K562 (cell line): Measurements from ENCODE around the gene MAP3K7. TPM values are rescaled to one million over a fixed set of nuclear protein-coding genes. Genes with fewer than 3 reads are reported as not detected.

Experiments
- ATAC-seq: fragments of 200-7000 bp; cut with Tn5 transposase; 3 replicates; pipeline ENCODE4 v1.9.1; 2020; ENCODE audit warnings: moderate library complexity
- BruUV-seq: library from RNA; stranded (reverse); fragments of 400-500 nt; replicated peaks from 2 replicates; lab custom pipeline; 2021; lab: Mats Ljungman, UMichigan
- CTCF ChIA-PET: fragments of 300-600 bp; formaldehyde crosslinking; extraction: SDS; loops from one replicate; lab custom pipeline; 2021; ENCODE audit warnings: low intra/inter-chr PET ratio; lab: Yijun Ruan, JAX
- POLR2A ChIA-PET: fragments of 300-600, 350-650 bp; sonication (Branson Sonifier 250); formaldehyde crosslinking; extraction: SDS; loops from one replicate; lab custom pipeline; 2021; ENCODE audit warnings: antibody characterized with exemption, inconsistent platforms; lab: Yijun Ruan, JAX
- DNase-seq, 4 experiments: peaks; one replicate each; pipeline versions ENCODE4 v3.0.0 to v3.0.0-alpha.2; 2011 to 2018; ENCODE audit warnings: low spot score in 3 of 4, mixed read lengths in 3 of 4; ENCODE audit errors: extremely low read depth in 1 of 4
- FAIRE-seq: peaks from 2 replicates; lab custom pipeline; 2011; peaks lifted over from hg19 to GRCh38; lab: Jason Lieb, UNC
- H2AFZ ChIP-seq: 2 replicates; pipeline ENCODE4 v1.6.0; 2011; ENCODE audit warnings: low read depth, low read length, control low read depth, inconsistent platforms
- H3K27ac ChIP-seq: fragments of 200-600 bp; 3 replicates; pipeline ENCODE4 v1.8.0; 2011; ENCODE audit warnings: low read depth, mild to moderate bottlenecking, control low read depth, inconsistent platforms, low read length, moderate library complexity, mixed read lengths; ENCODE audit errors: extremely low read depth
- H3K27me3 ChIP-seq, 2 experiments: fragments of 300-600 bp in 1 of 2; 2 replicates in 1 of 2; 3 replicates in 1 of 2; pipeline versions ENCODE4 v1.6.0 to v1.8.0; 2011; ENCODE audit warnings: inconsistent platforms in 2 of 2, low read length in 2 of 2, mild to moderate bottlenecking in 1 of 2, mixed read lengths in 1 of 2, moderate library complexity in 1 of 2; ENCODE audit not compliant: control insufficient read depth in 2 of 2, insufficient read depth in 2 of 2
- H3K36me3 ChIP-seq: fragments of 300-600 bp; 3 replicates; pipeline ENCODE4 v1.8.0; 2011; ENCODE audit warnings: mild to moderate bottlenecking, low read length, inconsistent platforms; ENCODE audit not compliant: control insufficient read depth, insufficient read depth
- H3K4me1 ChIP-seq, 2 experiments: fragments of 200-600 bp in 1 of 2; replicated peaks in 1 of 2; 2 replicates in 1 of 2; 3 replicates in 1 of 2; pipeline versions ENCODE4 v1.5.1 to v1.8.0; 2011; ENCODE audit warnings: inconsistent platforms in 2 of 2, low read length in 2 of 2, mild to moderate bottlenecking in 1 of 2, mixed read lengths in 1 of 2, moderate library complexity in 1 of 2; ENCODE audit not compliant: control insufficient read depth in 2 of 2, insufficient read depth in 2 of 2
- H3K4me2 ChIP-seq: 2 replicates; pipeline ENCODE4 v1.6.1; 2011; ENCODE audit warnings: low read length, control low read depth, inconsistent platforms, mixed read lengths; ENCODE audit not compliant: insufficient read depth
- H3K4me3 ChIP-seq: fragments of 200-600 bp; sonication (generic), shearing (Covaris generic); 2 replicates; pipeline ENCODE4 v1.5.1; 2016; ENCODE audit warnings: control low read depth, inconsistent platforms
- H3K79me2 ChIP-seq: fragments of 200-600 bp; 3 replicates; pipeline ENCODE4 v1.8.0; 2011; ENCODE audit warnings: low read length, inconsistent platforms; ENCODE audit not compliant: control insufficient read depth, insufficient read depth
- H3K9ac ChIP-seq, 2 experiments: 2 replicates each; pipeline versions ENCODE4 v1.6.0 to v1.6.1; 2011; ENCODE audit warnings: low read depth in 2 of 2, low read length in 2 of 2, control low read depth in 1 of 2, inconsistent platforms in 1 of 2, mild to moderate bottlenecking in 1 of 2, mixed read lengths in 1 of 2; ENCODE audit not compliant: insufficient read depth in 1 of 2
- H3K9me1 ChIP-seq: one replicate; pipeline ENCODE4 v1.6.0; 2011; ENCODE audit warnings: inconsistent platforms, mild to moderate bottlenecking, low read length, moderate library complexity; ENCODE audit not compliant: control insufficient read depth, insufficient read depth
- H3K9me3 ChIP-seq: replicated peaks from 2 replicates; pipeline ENCODE4 v1.5.1; 2011; ENCODE audit warnings: low read depth, low read length, inconsistent platforms; ENCODE audit not compliant: control insufficient read depth, insufficient read depth
- H4K20me1 ChIP-seq: replicated peaks from 2 replicates; pipeline ENCODE4 v1.6.1; 2011; ENCODE audit warnings: low read length, inconsistent platforms, mixed read lengths; ENCODE audit not compliant: control insufficient read depth, insufficient read depth
- BCL6 ChIP-seq: fragments of 250-450 bp; sonication (Bioruptor Pico); IDR thresholded peaks from 2 replicates; pipeline ENCODE4 v1.4.0; 2020
- CXXC5 ChIP-seq: fragments of 250-450 bp; sonication (Bioruptor Pico); IDR thresholded peaks from 2 replicates; pipeline ENCODE4 v1.8.0; 2022; ENCODE audit warnings: inconsistent platforms, mild to moderate bottlenecking, moderate library complexity
- DDX20 ChIP-seq: fragments of 450-650 bp; IDR thresholded peaks from 2 replicates; pipeline ENCODE4 v1.6.1; 2016; ENCODE audit warnings: missing genetic modification characterization, low read depth, mild to moderate bottlenecking, missing compliant biosample characterization, moderate library complexity
- HLTF ChIP-seq: fragments of 450-650 bp; IDR thresholded peaks from 2 replicates; pipeline ENCODE4 v1.6.1; 2016
- HNRNPL ChIP-seq: fragments of 200-400 bp; formaldehyde crosslinking; IDR thresholded peaks from 2 replicates; pipeline ENCODE4 v1.6.1; 2017; ENCODE audit warnings: low read depth, mild to moderate bottlenecking, low read length
- NBN ChIP-seq: fragments of 450-650 bp; IDR thresholded peaks from 2 replicates; pipeline ENCODE4 v1.6.1; 2016; ENCODE audit warnings: low read depth, mild to moderate bottlenecking
- NFE2L1 ChIP-seq: fragments of 450-650 bp; IDR thresholded peaks from 2 replicates; pipeline ENCODE4 v1.6.1; 2016; ENCODE audit warnings: missing genetic modification characterization, low read depth, mild to moderate bottlenecking, missing compliant biosample characterization, moderate library complexity, borderline replicate concordance
- NR2C2 ChIP-seq, 2 experiments: fragments of 200-800 bp in 1 of 2; sonication (Bioruptor generic) in 1 of 2; sonication (generic) in 1 of 2; formaldehyde crosslinking in 1 of 2; IDR thresholded peaks; 2 replicates each; pipeline versions ENCODE4 v1.6.1 to v1.8.0; 2016 to 2022; ENCODE audit warnings: mild to moderate bottlenecking in 1 of 2, missing compliant biosample characterization in 1 of 2, missing genetic modification characterization in 1 of 2, missing genetic modification reagents in 1 of 2
- SAFB2 ChIP-seq: fragments of 200-400 bp; formaldehyde crosslinking; IDR thresholded peaks from 2 replicates; pipeline ENCODE4 v1.6.1; 2018; ENCODE audit warnings: borderline replicate concordance, low read length, low read depth, moderate library complexity; ENCODE audit not compliant: severe bottlenecking
- SMC3 ChIP-seq: conservative IDR thresholded peaks from 2 replicates; pipeline ENCODE4 v1.6.1; 2011; ENCODE audit warnings: low read depth, low read length, improper control_type of control experiment; ENCODE audit not compliant: insufficient read depth
- SNRNP70 ChIP-seq: fragments of 200-400 bp; formaldehyde crosslinking; optimal IDR thresholded peaks from 2 replicates; pipeline ENCODE3; 2017; ENCODE audit warnings: low read depth, low read length
- XRCC3 ChIP-seq: fragments of 450-650 bp; IDR thresholded peaks from 2 replicates; pipeline ENCODE4 v1.6.1; 2017; ENCODE audit warnings: mild to moderate bottlenecking, moderate library complexity
- ZNF707 ChIP-seq: fragments of 250-450 bp; sonication (Bioruptor Pico); conservative IDR thresholded peaks from 2 replicates; pipeline ENCODE4 v1.8.0; 2022; ENCODE audit warnings: inconsistent platforms, mild to moderate bottlenecking, moderate library complexity
- WGBS: fragments of 100-300 bp; shearing (Covaris generic); methylation state at CpG from one replicate; pipeline ENCODE4 v1.1.6; 2016; ENCODE audit warnings: low coverage, mixed read lengths; ENCODE audit not compliant: insufficient coverage; ENCODE audit errors: missing lambda C conversion rate; 5-methylcytosine and 5-hydroxymethylcytosine counted together
- in situ Hi-C: fragments of 300-500 bp; cut with MboI; formaldehyde crosslinking; loops from 4 replicates; pipeline ENCODE4 v1.15.0; 2018; ENCODE audit warnings: inconsistent platforms, mixed read lengths
- intact Hi-C: fragments of 100-400 bp; cut with micrococcal nuclease; formaldehyde crosslinking; loops from 2 replicates; pipeline ENCODE4 v1.14.2; 2022
- polyA plus RNA-seq, 8 experiments: library from polyadenylated mRNA; depleted of rRNA in 4 of 8; stranded (reverse) in 5 of 8; unstranded in 3 of 8; fragments of >200 nt; fragmentation: Nextera tagmentation in 2 of 8; fragmentation: Illumina TruSeq in 1 of 8; extraction: Ambion mirVana in 2 of 8; extraction: Trizol in 1 of 8; gene quantifications; 2 replicates each; pipeline versions ENCODE4 v1.2.1 to v1.2.3, GENCODE V29; 2011 to 2014; ENCODE audit warnings: inconsistent platforms in 1 of 8, missing spikeins in 1 of 8
- total RNA-seq, 7 experiments: library from RNA; depleted of rRNA in 6 of 7; stranded (reverse); fragments of >200 nt in 6 of 7; fragmentation: Illumina TruSeq in 2 of 7; extraction: Trizol in 2 of 7; gene quantifications; 2 replicates each; pipeline versions ENCODE4 v1.2.1 to v1.2.3, GENCODE V29; 2011 to 2021; ENCODE audit warnings: low replicate concordance in 1 of 7
- TF ChIP-seq, protein P1 (sequence below): sonication (generic); formaldehyde crosslinking; IDR thresholded peaks from 2 replicates; pipeline ENCODE4 v1.8.0; 2022; ENCODE audit warnings: missing genetic modification reagents, mild to moderate bottlenecking, moderate library complexity, borderline replicate concordance
- TF ChIP-seq, protein P2 (sequence below), 3 experiments: fragments of 200-800 bp in 1 of 3; sonication (Bioruptor generic) in 1 of 3; sonication (generic) in 1 of 3; formaldehyde crosslinking in 1 of 3; IDR thresholded peaks; 2 replicates each; pipeline versions ENCODE4 v1.6.1 to v1.8.0; 2016 to 2022; ENCODE audit warnings: mild to moderate bottlenecking in 2 of 3, missing compliant biosample characterization in 2 of 3, missing genetic modification characterization in 2 of 3, missing genetic modification reagents in 1 of 3

MAP3K7 gene
- total and polyA plus RNA-seq, 9 of the 15 experiments (the other 6 are each of a cell fraction or from before 2014, with no cell fraction given) = 13.4 to 60.9 (median 34.8) TPM

DNA sequence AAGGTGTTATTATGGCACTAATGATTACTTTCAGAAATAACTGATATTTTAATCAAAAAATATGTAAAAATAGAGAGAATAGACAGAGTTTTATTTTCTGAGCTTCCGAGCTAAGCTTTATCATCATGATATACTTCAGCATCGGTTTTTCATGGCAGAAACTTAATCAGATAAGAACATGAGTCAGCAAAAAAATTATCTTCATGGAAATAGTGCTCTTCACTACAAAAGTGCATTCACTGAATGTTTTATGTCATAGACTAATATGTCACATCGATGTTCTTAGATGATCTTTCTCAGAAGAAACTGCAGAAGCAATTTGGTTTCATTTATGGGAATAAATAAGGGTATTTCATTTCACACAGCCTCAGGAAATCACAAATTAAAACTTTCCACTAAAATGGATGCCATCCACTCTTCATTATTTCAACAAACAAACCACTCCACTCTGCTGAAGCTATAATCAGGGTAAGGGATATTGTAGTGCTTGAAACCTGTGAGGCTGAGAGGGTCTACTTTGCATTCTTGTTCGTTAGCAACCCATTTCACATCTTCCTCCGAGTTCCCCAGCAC lies 10.2 kb upstream of the MAP3K7 start (continued):
- TF ChIP-seq NR2C2 (CRISPR knock-in tag; IDR thresholded peaks at IDR 0.05) (no peak), NR2C2 (tag; IDR thresholded peaks at IDR 0.05) (no peak), BCL6 (CRISPR knock-in tag) (no peak), NBN (peak; percentile 24; the same call in 1 of the 2 replicates)

DNA sequence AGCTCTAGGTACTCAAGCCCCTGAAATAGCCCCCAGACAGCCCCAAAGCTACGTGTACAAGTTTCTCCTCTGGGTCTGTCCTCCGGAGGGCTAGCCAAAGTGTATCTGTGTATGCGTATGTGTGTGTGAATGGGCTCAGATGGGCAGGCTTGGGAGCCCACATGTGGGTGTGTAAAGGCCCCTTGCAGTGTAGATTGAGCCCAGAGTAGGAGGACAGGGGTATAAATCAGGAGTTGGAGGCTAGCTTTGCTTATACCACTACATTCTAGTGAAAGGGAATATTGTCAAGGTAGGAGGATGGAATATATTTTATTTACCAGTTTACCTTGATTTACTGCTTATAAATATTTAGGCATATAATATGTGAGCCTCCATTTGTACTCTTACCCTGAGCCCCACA lies 9.0 kb upstream of the MAP3K7 start:
- H3K27ac ChIP-seq = no peak overlapping the region
- in situ Hi-C loops (no loop called here), intact Hi-C loops (no loop called here)
- H3K4me2 ChIP-seq = no peak overlapping the region
- H3K4me1 ChIP-seq = peaks cover 0 to 26% of the 10 kb centered on the region in 2 experiments; a peak in 3 of 5 replicates
- WGBS = 43% methylated on average over 3 of the region's 3 CpGs
- H3K9me3 ChIP-seq = no peaks in the 10 kb centered on the region
- FAIRE-seq = no peak
- no peak overlapping the region for H3K9ac ChIP-seq
- no peak for DNase-seq
- H3K79me2 ChIP-seq = no peaks in the 10 kb centered on the region
- no peaks in the 10 kb centered on the region for H3K36me3 ChIP-seq
- ATAC-seq = peak; percentile 31; the same call in 2 of the 3 replicates
- H4K20me1 ChIP-seq = no peaks in the 10 kb centered on the region
- no peaks in the 10 kb centered on the region for H3K27me3 ChIP-seq
- BruUV-seq = no TSS peak
- H3K4me3 ChIP-seq = no peak overlapping the region
- CTCF ChIA-PET = no interaction called here
- H3K9me1 ChIP-seq = no peaks in the 10 kb centered on the region
- POLR2A ChIA-PET = no interaction called here
- H2AFZ ChIP-seq = no peak overlapping the region
- TF ChIP-seq SNRNP70 (no peak), HLTF (no peak), ZNF707 (no peak), CXXC5 (no peak), NFE2L1 (no peak), HNRNPL (no peak), SAFB2 (no peak), DDX20 (tag) (no peak), XRCC3 (no peak), SMC3 (no peak)
- TF ChIP-seq, protein P1, sequence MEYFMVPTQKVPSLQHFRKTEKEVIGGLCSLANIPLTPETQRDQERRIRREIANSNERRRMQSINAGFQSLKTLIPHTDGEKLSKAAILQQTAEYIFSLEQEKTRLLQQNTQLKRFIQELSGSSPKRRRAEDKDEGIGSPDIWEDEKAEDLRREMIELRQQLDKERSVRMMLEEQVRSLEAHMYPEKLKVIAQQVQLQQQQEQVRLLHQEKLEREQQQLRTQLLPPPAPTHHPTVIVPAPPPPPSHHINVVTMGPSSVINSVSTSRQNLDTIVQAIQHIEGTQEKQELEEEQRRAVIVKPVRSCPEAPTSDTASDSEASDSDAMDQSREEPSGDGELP (CRISPR knock-in tag) = no peak
- TF ChIP-seq, protein P2, sequence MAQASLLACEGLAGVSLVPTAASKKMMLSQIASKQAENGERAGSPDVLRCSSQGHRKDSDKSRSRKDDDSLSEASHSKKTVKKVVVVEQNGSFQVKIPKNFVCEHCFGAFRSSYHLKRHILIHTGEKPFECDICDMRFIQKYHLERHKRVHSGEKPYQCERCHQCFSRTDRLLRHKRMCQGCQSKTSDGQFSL (CRISPR knock-in tag; IDR thresholded peaks at IDR 0.05) = no peak
- TF ChIP-seq, protein P2 (tag; IDR thresholded peaks at IDR 0.05) = no peak
